HG02870 (cell line): ENCODE results near the gene DGKG.

ENCODE experiments used
- ATAC-seq: cut with Tn5 transposase; IDR thresholded peaks from one replicate; pipeline ENCODE4 v1.9.1; 2021; ENCODE audit warnings: mild to moderate bottlenecking, moderate library complexity; ENCODE audit not compliant: unreplicated experiment

The DGKG gene

DNA sequence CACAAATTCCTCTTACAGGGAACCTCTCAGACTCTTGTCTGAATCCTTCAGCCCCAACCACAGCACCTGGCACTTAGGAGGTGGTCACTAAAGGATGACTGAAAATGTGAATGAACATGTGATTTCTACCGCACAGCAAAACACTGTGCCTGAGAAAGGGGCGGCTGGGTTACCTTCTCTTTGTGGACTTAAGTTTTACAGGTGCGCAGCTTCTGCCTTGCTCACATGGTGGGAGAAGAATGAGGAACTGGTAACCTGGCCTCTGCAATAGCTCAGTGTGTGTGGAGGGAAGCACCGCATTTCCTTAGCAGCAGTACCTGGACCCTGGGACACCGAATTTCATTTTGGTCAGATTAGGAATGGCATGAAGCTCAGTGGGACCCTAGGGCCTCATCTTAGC lies 243.3 kb downstream of the DGKG start:
- ATAC-seq = no peak

- ATAC-seq = no peak
Measured at GRCh38 chr3:186117521-186118134, 244.4 kb downstream of the DGKG start.

DNA sequence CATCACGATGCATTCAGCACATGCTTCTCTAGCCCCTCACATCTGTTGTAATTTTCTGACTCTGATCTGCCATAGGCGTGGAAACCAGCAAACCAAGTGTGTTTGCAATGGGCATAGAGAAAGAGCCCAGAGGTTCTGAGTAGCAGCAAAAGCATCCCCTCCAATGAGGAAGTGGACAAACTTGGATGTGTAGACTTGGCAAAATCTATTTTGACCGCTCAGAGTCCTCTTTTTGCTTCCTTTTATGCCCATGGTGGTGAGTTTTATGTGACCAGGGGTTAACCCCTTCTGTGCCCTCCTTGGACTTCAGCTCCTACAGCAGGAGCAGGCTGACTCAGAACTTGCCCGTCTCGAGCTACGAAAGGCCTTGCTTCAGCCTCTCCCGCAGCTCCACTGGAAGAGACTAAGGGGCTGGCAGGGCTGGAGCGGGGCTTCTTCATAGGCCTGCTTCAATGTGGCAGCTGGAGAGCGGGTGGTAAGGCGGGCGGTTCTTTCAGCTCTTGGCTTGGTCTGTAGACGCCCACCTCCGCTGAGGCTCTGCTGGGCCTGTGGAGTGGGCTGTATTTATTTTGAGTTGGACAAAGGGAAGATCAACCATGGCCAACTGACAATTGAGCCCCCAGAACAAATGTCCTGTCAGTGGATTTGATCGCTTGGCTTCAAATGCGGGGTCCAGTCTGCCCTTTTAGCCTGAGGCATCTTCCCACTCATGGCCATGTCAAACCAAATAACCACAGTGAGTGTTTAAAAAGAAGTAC lies 246.6 kb downstream of the DGKG start:
- ATAC-seq = no peak

DNA sequence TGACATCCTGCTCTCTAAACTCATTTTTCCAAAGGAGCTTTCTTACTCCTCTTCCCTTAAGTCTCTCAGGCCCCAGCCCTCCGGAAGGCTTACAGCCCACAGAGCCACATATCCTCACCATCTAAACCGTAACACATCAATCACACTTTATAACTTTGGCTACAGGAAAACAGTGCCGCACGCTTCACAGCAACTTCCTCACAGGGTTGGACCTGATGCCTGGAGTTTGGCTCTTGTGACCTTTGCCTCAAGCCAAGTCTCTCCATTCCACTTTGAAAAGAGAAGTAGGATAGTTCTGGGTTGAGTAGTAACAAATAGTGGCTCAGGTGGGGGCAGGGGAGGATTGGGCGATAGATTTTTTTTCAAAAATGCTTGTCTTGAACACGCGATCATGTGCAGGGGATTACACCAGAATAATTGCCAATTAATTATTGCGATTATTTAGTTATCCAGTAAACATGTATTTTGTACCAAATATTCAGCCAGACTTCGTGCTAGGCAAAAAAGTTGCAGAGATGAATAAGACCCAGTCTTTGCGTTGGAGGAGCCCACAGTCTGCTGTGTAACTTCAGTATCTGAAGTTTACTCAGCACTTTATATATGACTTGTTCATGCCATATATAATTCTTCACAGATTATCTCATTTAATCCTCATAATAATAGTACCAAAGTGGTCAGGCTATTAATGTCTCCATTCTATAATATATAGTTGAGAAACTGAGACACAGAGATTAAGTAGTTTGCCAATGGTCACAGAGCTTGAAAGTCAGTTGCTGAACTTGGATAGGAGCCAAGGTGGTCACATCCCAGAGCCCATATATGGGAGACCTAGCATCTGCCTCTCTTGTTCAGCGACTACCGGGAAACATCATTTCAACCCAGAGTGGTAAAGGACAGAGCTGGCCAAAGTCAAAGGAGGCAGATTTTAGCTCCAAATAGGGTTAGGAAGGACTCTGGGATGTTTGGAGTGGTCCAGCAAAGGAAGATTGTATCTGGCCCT lies 250.8 kb downstream of the DGKG start:
- no peak for ATAC-seq

DNA sequence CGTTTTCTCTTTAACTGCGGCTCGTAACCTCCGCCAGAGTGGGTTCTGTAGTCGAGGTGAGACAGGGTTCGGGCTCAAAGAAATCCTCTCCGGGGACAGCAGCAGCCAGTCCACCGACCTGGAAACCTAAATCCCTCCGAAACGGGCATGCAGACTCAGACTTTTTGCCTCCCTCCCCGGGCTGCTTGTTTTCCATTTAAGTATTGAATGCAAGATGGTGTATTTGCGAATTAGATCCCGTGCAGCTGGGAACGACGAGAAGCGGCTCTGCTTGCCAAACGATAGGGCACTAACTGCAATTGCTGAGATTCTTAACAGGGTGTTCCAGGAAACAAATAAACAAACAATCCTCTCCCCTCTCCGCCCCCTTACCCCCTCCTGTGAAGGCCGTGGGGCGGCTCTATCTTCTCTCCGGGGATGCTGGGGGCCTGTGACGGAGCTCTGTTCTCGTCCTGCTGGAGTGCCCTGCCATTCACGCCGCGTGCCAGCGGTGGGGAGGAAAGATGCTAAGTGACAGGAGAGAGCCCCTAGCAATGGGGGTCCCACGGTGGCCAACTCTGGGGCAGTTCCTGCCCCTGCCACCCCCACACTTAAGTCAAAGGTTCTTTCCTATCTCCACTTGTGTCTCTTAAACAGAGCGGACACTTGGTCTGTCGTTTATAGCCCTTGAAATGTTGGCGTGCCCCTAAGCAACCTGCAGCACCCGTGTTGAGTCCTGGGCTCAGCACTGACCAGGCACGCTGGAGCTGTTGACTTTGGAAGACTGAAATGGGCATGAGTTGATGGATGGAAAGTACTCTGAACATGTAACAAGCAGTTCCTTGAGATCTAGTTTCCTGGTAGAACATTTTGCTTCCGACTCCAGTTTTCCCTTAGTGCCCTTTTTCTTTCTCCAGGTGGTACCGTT lies 251.9 kb downstream of the DGKG start:
- ATAC-seq = no peak

- ATAC-seq = peak; percentile 93
Measured at GRCh38 chr3:186108941-186109865, 252.8 kb downstream of the DGKG start, which contains the start of gene ETV5. TSS of gene ETV5 (minus strand) at chr3:186109089. CDS start at chr3:186105868, 3,221 bp downstream.

DNA sequence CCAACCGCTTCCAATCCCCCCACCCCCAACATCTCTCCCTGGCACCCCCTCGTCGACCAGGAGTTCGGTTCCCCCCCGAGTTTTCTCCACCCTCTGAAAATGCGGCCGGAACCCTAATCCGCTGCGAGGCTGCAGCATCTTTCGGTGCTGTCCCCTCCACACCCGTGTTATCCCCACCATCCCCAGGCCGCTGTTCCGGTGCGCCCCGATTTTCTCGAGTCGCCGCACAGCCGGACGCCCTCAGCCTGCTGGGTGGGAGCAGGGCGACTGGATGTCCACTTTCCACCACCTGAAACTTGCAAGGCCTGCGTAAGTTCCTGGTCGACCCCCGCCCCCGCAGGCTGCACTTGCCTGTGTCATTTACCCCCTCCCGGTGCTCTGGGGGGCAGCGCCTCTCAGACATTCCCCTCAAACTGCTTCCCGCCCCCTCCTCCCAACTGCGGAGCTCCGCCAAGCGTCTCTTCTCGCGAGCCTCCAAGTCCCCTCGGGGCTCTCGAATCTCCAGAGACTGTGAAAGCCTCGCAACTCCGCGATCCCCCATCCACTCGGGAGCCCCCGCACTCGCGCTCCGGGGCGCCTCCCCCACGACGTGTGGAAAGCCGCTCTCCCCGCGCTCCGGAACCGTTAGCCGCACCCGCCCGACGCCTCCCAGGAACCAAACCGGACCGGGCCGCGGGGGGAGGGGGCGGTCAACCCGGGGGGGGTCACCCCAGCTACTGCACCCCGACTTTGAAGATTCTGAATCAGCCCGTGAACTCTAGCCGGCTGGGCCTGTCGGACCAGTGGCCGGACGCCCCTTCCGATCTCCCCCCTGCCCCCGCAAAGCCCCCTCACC lies 253.7 kb downstream of the DGKG start:
- ATAC-seq = no peak

GRCh38 chr3:186107215-186108105 lies 254.6 kb downstream of the DGKG start:
- no peak for ATAC-seq

- ATAC-seq = no peak
Measured at GRCh38 chr3:186105543-186105942, 256.5 kb downstream of the DGKG start.

GRCh38 chr3:186102687-186103086 lies 259.3 kb downstream of the DGKG start:
- no peak for ATAC-seq

DNA sequence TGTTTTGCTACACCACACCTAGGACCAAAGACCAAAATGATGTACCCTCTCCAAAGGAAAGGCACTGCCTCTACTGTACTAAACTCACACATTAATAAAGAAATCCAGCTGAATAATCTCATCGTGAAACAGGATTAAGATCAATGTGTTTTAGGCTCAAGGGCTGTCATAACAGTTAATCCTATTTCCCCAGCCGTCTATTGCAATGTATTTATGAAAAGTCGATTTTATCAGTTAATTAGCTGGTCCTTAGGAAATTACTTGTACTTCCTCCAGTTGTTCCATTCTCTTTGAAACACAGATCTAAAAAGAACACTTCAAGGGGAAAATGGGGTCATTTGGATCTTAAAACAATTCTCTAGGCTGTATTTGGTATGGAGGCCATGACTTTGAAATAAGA lies 261.6 kb downstream of the DGKG start:
- ATAC-seq = no peak

GRCh38 chr3:186099178-186099577 lies 262.9 kb downstream of the DGKG start:
- ATAC-seq = no peak

DNA sequence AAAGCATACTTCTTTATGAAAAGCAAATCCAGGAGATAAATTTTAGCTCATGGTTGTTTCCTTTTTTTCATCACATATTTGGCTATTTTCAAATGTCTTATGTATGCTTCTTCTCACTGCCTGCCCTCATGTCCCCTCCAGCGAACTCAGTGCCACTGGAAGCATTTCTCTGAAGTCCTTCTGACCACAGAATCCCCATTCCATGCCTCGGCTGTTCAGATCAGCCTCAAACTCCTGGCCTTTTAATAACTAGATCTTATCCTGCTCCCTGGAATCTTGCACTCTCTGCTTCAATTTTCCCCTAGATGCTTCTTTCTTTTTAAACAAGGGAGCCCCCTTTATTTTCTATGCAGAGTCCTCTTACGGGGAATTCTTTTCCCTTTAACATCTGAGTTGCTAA lies 263.3 kb downstream of the DGKG start:
- ATAC-seq = no peak

GRCh38 chr3:186097663-186098451 lies 264.2 kb downstream of the DGKG start:
- ATAC-seq = no peak

DNA sequence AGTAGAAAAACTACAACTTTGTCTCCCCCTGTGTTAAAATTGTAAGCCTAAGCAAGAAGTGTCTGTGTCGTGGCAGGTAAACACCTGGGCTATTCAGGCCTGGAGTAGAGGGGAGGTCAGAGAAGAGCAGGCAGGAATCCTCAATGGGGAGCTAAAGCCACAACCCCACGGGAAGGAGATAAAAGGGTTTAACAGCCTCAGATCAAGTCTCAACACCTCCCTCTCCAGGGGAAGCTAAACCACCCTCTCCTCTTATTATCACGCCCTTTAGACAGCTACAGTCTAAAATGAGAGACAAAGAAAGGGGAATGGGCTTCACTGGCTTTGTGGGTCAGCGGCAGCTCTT lies 264.7 kb downstream of the DGKG start:
- ATAC-seq = no peak
